Kidney capillary endothelial cell (primary cell): ENCODE data around the gene DEDD.

Experiments used
- DNase-seq: peaks from one replicate; pipeline ENCODE4 v3.0.0-alpha.2; 2018; ENCODE audit warnings: low spot score

The DEDD gene

DNA sequence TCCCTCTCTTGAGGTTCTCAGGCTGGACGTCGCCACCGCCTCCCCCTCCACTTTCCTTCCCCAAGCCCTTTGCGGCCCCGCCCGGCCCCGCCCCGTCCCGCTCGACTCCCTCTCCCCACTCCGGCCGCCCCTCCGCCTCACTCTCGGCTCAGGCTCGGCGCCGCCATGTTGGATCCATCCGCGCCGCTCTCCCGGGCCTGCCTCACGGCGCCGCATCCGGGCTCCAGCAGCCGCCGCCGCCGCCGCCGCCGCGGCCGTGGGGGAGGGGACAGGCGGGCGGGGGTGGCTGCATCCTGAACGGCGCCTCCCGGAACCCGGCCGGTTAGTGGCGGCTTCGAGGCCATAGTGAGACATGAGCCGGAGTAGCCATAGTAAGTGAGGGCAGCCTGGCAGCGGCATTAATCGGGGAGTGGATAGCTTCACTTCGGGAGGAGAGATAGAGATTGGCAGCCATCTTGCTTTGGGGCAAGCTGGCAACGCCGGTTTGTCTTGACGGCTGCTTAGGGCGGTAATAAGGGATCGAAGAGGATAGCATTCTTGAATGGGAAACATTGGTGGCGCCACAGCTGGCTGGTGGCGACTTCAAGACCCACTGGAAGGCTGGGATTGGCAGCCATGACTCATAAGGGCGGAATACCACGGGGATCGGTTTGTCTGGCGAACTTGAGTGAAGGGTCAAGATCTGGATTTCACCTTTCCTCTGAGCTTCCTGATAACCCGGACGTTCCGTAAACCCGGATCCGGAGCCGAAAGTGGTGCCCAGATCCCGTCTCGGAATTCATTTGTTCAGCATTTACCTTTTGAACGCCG, at the start of gene DEDD:
TSS of gene DEDD (minus strand) at position 258 of the 810 bp plus-strand sequence. CDS start 8,205 bp downstream, outside the sequence.
- peak; percentile 96 for DNase-seq

DNA sequence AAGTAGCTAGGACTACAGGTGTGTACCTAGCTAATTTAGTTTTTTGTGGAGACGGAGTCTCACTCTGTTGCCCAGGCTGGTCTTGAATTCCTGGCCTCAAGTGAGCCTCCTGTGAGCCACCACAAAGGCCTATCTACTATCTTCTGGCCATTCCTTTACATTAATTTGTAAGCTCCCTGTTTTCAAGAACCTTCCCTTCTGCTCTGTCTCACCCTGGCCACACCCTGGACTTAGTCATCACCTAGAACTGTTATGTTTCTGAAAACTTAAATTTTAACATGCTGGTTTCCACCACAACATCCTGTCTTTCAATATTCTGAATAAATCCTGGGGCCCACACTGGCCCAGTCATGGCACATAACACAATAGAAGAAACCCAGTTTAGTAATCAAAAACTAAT, 49.7 kb upstream of the DEDD start:
- no peak for DNase-seq

DNA sequence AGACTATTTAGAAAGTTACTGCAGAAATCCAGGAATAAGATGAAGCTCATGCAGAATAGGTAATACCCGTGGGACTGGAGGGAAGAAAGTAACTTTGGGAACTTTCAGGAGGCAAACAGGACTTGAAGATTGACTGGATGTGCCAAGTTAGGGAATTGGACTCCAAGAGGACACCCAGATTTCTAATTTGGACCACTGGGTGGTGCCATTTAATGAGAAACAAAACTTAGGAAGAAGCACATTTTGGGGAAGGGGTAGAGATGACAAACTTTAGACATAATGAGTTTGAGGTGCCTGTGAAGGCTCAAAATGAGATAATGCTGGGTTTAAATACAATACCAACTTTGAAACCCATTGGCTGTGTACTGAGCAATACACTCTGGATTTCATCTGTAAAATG, 48.2 kb upstream of the DEDD start:
- no peak for DNase-seq

GRCh38 chr1:161179698-161180097, 47.2 kb upstream of the DEDD start:
- DNase-seq = no peak

- DNase-seq = no peak
Observed at GRCh38 chr1:161177936-161178244, 45.4 kb upstream of the DEDD start.

DNA sequence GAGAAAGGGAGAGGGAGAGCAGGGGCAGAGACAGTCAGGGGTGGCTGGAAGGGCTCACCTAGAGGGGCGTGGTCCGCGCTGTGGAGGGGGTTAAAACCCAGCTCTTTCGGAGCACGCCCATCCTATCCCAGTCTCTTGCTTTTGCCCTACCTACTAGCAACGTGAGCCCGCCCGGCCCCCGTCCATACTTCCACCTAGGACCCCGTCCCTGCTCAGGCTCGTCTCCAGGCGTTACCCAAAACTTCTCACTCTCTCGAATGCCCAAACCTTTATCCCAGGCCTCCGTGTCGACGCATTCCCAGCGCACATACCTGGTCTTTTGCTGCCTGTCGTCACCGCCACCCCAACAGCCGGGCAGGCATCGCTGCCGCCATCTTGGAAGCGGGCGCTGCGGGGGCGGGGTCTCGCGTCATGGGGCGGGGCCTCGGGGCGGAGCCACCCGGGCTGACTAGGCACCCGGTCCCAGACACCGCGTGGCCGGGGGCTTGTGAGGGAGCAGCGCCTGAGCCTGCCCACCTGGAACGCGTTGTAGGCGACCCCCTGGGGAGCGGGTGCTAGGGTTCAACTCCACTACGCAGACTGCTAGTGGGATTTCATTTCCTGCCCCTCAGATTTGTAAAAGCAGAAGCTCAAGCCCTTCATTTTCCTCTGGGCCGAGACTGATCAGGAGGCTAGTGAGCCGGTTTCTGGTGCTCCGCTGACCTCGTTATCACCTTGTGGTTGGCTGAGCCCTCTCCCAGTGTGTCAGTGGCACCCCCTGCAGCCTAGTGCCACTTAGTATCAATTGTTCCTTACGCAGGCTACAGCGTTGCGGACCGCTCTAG, 44.9 kb upstream of the DEDD start, which contains the start of gene B4GALT3:
TSS of gene B4GALT3 (minus strand) at position 396 of the 824 bp plus-strand sequence. CDS start 1,447 bp downstream, outside the sequence.
- no peak for DNase-seq

- no peak for DNase-seq
Observed at GRCh38 chr1:161176468-161177111, 44.1 kb upstream of the DEDD start.

GRCh38 chr1:161175771-161176453, 43.4 kb upstream of the DEDD start:
- no peak for DNase-seq

- DNase-seq = no peak
Observed at GRCh38 chr1:161174911-161175310, 42.4 kb upstream of the DEDD start.

GRCh38 chr1:161173711-161174110, 41.2 kb upstream of the DEDD start:
- DNase-seq = no peak

DNA sequence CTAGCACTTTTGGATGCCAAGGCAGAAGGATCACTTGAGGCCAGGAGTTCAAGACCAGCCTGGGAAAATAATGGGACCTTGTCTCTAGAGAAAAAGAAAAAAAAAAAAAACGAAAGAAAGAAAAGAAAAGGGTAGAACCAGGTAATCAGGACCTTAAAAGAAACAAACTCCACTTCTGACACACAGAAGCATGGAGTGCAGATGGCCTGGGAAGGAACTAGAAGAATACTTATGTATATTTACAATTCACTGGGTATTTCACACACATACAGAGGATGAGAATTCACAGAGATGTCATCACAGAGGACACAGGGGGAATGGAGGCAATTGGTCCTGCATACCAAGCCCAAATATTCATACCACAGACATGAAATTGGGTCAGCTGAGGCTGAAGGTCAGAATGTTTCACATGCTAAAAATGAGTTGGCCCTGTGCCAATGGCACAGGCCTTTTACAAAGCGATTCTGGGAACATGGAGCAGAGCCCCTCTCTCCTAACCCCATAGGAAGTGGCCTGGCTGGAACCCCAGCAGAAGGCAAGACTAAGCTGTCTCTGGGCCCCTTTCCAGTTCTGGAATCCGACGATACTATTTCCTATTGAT, 40.4 kb upstream of the DEDD start:
- DNase-seq = no peak

DNA sequence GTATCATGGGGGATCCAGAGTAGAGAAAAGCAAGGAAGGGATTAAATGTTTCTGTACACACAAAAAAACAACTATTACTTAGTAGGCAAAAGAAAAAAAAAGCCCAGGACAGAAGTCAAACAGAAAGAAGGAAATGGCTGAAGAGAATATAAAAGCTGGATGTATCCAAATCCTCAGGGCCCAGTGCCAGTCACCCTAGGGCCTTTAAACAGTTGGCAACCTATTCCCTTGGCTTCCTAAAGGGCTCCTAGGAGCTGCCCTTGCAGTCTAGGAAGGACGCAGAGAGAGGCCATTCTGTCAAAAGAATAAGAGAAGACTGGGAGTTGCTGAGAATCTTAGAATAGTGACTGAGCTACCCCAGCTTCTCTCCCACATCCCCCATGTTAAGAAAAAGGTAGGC, 39.9 kb upstream of the DEDD start:
- no peak for DNase-seq

DNA sequence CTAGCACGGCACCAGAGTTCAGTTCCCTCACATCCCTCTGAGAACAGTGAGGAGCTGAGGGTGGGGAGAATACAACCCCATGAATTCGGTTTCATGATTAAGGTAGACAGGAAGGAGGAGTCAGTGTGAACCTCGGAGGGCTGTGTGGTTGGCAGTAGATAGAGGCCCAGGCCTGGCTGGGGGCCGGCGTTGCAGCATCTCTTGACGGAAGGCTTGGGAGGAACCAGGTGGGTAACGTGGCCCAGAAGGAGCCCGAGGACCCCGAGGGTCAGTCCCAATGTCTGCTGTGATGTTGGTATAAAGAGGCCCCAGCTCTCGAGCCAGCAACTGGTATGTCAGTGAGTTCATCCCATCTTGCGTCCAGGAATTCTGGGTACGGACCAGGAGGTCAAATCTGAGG, 39.2 kb upstream of the DEDD start:
- DNase-seq = no peak

GRCh38 chr1:161171191-161171590, 38.7 kb upstream of the DEDD start:
- DNase-seq = no peak

- no peak for DNase-seq
Observed at GRCh38 chr1:161168906-161169305, 36.4 kb upstream of the DEDD start.

DNA sequence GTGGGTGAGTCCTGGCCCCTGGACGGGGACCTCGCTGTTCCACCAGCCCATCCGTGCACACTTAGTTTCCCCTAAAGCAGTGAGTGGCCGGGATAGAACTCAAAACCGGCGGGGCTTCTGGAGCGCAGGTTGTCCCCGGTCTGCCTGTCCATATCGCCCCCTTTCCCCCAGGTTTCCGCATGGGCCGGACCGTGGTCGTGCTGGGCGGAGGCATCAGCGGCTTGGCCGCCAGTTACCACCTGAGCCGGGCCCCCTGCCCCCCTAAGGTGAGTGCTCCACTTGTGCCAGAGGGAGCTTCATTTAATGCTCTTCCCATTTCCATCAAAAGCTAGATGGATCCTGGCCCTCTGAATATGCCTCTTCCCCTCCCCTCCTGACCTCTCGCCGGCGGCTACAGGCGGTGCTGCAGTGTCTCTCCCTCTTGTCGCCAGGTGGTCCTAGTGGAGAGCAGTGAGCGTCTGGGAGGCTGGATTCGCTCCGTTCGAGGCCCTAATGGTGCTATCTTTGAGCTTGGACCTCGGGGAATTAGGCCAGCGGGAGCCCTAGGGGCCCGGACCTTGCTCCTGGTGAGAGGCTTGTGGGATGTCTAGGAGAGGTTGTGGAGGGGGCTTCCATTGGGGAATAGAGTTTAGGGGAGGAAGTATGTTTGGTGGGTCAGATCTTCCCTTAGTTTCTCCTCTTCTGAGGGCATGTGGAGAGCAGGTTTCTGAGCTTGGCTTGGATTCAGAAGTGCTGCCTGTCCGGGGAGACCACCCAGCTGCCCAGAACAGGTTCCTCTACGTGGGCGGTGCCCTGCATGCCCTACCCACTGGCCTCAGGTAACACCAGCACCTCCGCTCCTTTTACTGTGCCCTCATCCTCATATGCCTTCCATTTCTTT, 34.4 kb upstream of the DEDD start:
- no peak for DNase-seq

DNA sequence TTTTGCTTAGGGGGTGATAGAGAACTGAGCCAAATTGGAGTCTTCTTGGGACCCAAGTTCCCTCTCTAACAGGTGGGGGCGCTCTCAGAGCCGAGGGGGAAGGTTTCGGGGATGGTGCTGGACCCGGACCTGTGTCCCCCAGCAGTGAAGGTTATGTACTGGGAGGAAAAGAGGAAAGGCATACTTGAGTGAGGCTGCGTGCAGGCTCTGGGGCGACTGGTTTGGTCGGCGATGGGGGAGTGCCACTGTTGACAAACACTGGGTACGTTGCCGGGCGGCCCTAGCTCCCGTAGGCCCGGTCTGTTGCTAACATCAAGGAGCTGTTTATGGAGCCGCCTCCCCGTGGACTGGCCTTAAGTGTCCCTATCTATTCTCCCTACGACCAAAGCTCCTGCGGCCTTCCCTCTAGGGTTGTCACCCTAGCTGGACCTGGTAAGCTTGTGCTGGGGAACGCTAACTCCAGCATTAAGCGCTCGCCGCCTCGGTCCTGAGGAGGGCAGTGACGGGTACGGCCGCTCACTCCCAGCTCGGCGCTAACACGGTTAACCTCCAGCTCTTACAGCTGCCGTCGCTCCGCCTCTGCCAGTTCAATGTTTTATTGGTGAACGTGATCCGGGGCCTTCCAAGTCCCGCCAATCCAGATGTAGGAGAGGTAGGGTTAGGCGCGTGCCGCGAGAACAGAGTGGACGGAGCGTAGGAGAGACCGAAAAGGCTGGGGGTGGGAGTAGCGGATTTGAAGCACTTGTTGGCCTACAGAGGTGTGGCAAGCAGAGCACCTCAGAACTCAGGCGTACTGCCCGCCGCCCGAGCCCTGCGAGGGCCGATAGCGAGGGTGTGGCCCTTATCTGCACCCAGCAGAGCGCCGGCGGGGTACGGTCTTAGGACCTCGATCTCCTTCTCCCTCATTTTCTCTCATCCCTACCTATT, 33.5 kb upstream of the DEDD start, which contains the start of gene PPOX:
TSS of gene PPOX (plus strand) at position 685 of the 927 bp plus-strand sequence. CDS start 422 bp downstream, outside the sequence.
- peak; percentile 99 for DNase-seq

- DNase-seq = no peak
Observed at GRCh38 chr1:161164901-161165610, 32.6 kb upstream of the DEDD start.

- DNase-seq = no peak
Observed at GRCh38 chr1:161163793-161164192, 31.3 kb upstream of the DEDD start.
